Peyer's patch (tissue), 4 donors: ENCODE results near the gene SLC35F5.

ENCODE experiments used
- CTCF ChIP-seq, 6 experiments: fragments of 450-650 bp in 4 of 6; fragments of 200-600 bp in 2 of 6; sonication (generic) in 1 of 6; IDR thresholded peaks; one replicate each; pipeline ENCODE4 v1.5.1; 2017 to 2019; ENCODE audit warnings: antibody characterized with exemption in 6 of 6, mild to moderate bottlenecking in 3 of 6, moderate library complexity in 1 of 6
- POLR2A ChIP-seq, 2 donors: fragments of 450-650 bp; IDR thresholded peaks; one replicate each; pipeline ENCODE4 v1.5.1; 2017; ENCODE audit warnings: antibody characterized with exemption in 2 of 2, mild to moderate bottlenecking in 2 of 2, moderate library complexity in 2 of 2

- no peak for TF ChIP-seq CTCF (IDR thresholded peaks at IDR 0.05)
- no peak for TF ChIP-seq POLR2A (IDR thresholded peaks at IDR 0.05)
Observed at GRCh38 chr2:113784823-113785744, 28.6 kb upstream of the SLC35F5 start.
